Chondrocyte (in vitro differentiated cells): ENCODE results near the gene GPR150. TPM values are rescaled to one million over a fixed set of nuclear protein-coding genes. Genes with fewer than 3 reads are reported as not detected.

Experiments
- DNase-seq: peaks from one replicate; pipeline ENCODE4 v3.0.0; 2021; ENCODE audit warnings: mixed read lengths, low spot score
- H3K27ac Mint-ChIP-seq: one replicate; pipeline ENCODE4 v1.8.0; 2021; ENCODE audit warnings: mild to moderate bottlenecking, moderate library complexity, mixed read lengths; ENCODE audit not compliant: unreplicated experiment
- H3K27me3 Mint-ChIP-seq: 2 replicates; pipeline ENCODE4 v1.8.0; 2021; ENCODE audit warnings: low read depth, mixed read lengths
- H3K36me3 Mint-ChIP-seq: 2 replicates; pipeline ENCODE4 v1.8.0; 2021; ENCODE audit warnings: low read depth, mixed read lengths
- H3K4me1 Mint-ChIP-seq: 2 replicates; pipeline ENCODE4 v1.8.0; 2021; ENCODE audit warnings: low read depth, mild to moderate bottlenecking, mixed read lengths
- H3K4me3 Mint-ChIP-seq: one replicate; pipeline ENCODE4 v1.8.0; 2021; ENCODE audit warnings: mild to moderate bottlenecking, moderate library complexity, mixed read lengths; ENCODE audit not compliant: unreplicated experiment
- H3K9me3 Mint-ChIP-seq: 2 replicates; pipeline ENCODE4 v1.8.0; 2021; ENCODE audit warnings: low read depth, mixed read lengths
- total RNA-seq: library from RNA; stranded (reverse); gene quantifications from 3 replicates; pipeline ENCODE4 v1.2.1, GENCODE V29; 2021
- TF ChIP-seq, protein P1 (sequence below): fragments of 200-600 bp; sonication (generic); IDR thresholded peaks from 2 replicates; pipeline ENCODE4 v1.5.0; 2021; ENCODE audit warnings: antibody characterized with exemption, mild to moderate bottlenecking, moderate library complexity

Gene GPR150
- total RNA-seq, 1 donor from 2014 or later, result 0.42 TPM

DNA sequence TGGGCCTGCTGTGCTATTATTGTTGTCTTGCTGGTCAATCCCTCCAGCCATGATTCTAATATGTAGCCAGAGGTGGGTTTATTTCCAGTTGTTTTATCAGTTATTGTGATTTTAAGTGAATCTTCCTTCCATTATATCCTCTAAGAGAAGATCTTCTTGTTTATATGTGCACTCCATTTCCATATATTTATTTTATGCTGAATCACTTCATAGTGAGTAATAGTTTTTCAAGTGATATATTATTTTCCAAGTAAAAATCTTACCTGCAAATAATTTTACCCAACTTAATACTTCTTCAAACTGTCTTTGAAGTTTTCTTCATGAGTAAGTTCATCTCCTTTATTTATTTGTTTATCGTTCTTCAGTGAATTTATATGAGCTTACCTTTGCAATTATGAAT lies 13.5 kb upstream of the GPR150 start:
- H3K4me1 Mint-ChIP-seq, result no peaks in the 10 kb centered on the region
- H3K27ac Mint-ChIP-seq, result no peak overlapping the region
- TF ChIP-seq, protein P1, sequence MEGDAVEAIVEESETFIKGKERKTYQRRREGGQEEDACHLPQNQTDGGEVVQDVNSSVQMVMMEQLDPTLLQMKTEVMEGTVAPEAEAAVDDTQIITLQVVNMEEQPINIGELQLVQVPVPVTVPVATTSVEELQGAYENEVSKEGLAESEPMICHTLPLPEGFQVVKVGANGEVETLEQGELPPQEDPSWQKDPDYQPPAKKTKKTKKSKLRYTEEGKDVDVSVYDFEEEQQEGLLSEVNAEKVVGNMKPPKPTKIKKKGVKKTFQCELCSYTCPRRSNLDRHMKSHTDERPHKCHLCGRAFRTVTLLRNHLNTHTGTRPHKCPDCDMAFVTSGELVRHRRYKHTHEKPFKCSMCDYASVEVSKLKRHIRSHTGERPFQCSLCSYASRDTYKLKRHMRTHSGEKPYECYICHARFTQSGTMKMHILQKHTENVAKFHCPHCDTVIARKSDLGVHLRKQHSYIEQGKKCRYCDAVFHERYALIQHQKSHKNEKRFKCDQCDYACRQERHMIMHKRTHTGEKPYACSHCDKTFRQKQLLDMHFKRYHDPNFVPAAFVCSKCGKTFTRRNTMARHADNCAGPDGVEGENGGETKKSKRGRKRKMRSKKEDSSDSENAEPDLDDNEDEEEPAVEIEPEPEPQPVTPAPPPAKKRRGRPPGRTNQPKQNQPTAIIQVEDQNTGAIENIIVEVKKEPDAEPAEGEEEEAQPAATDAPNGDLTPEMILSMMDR, result no peak
- peaks cover 5% of the 10 kb centered on the region for H3K36me3 Mint-ChIP-seq
- no peak overlapping the region for H3K4me3 Mint-ChIP-seq
- DNase-seq, result no peak
- H3K9me3 Mint-ChIP-seq, result no peaks in the 10 kb centered on the region
- H3K27me3 Mint-ChIP-seq, result no peaks in the 10 kb centered on the region

DNA sequence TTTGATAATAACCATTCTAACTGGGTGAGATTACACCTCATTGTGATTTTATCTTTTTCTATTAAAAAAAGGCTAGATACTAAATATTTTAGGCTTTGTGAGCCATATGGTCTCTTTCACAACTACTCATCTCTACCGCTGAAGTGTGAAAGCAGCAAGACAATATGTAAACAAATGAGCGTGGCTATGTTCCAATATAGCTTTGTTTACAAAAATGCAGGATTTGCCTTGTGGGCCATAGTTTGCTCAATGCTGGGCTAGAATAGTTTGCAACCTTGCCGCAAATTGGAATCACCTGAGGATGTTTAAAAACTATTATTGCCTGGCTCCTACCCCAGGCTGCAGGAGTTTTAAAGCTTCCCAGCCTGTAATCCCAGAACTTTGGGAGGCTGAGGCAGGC lies 10.2 kb upstream of the GPR150 start:
- no peaks in the 10 kb centered on the region for H3K27me3 Mint-ChIP-seq
- peaks cover 1% of the 10 kb centered on the region for H3K36me3 Mint-ChIP-seq
- H3K9me3 Mint-ChIP-seq, result peaks cover 6% of the 10 kb centered on the region
- TF ChIP-seq, protein P1, result no peak
- no peak overlapping the region for H3K4me3 Mint-ChIP-seq
- no peak for DNase-seq
- no peaks in the 10 kb centered on the region for H3K4me1 Mint-ChIP-seq
- H3K27ac Mint-ChIP-seq, result no peak overlapping the region

DNA sequence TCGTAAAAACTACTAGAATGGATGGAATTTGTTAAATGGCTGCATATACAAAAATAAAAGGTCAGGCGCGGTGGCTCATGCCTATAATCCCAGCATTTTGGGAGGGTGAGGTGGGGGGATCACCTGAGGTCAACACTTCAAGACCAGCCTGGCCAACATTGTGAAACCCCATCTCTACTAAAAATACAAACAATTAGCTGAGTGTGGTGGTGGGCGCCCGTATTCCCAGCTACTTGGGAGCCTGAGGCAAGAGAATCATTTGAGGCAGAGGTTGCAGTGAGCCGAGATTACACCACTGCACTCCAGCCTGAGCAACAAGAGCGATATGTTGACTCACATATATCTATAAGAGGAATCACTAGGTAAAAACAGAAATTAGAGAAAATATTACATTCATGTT lies 9.3 kb upstream of the GPR150 start:
- no peaks in the 10 kb centered on the region for H3K27me3 Mint-ChIP-seq
- peaks cover 1% of the 10 kb centered on the region for H3K36me3 Mint-ChIP-seq
- H3K4me3 Mint-ChIP-seq, result no peak overlapping the region
- TF ChIP-seq, protein P1, result no peak
- H3K4me1 Mint-ChIP-seq, result no peaks in the 10 kb centered on the region
- no peak overlapping the region for H3K27ac Mint-ChIP-seq
- no peak for DNase-seq
- H3K9me3 Mint-ChIP-seq, result peaks cover 6% of the 10 kb centered on the region

- no peak overlapping the region for H3K4me3 Mint-ChIP-seq
- DNase-seq, result no peak
- H3K36me3 Mint-ChIP-seq, result peaks cover 1% of the 10 kb centered on the region
- TF ChIP-seq, protein P1, result no peak
- no peak overlapping the region for H3K27ac Mint-ChIP-seq
- no peaks in the 10 kb centered on the region for H3K4me1 Mint-ChIP-seq
- H3K9me3 Mint-ChIP-seq, result peaks cover 6% of the 10 kb centered on the region
- no peaks in the 10 kb centered on the region for H3K27me3 Mint-ChIP-seq
Observed at GRCh38 chr5:95611396-95611795, 8.5 kb upstream of the GPR150 start.

DNA sequence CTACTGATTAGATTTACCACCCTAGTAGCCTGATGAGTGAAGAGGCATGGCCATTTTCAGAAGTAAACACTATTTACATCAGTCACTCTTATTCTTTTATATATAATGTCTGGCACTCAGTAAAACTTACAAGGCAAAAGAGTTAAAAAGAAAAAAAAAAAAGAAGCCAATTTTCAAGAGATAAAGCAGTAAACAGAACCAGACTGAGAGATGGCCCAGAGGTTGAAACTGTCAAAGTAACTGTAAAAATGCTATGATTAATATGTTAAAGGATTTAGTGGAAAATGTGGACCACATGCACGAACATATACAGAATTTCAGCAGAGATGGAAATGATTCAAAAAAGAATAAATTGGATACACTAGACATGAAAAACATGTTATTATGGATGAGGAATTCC lies 6.4 kb upstream of the GPR150 start:
- Mint-ChIP-seq H3K27ac (no peak overlapping the region), H3K36me3 (peaks cover 1% of the 10 kb centered on the region)

More for the DNA sequence above, 6.4 kb upstream of the GPR150 start:
- no peak overlapping the region for H3K4me3 Mint-ChIP-seq
- TF ChIP-seq, protein P1, result no peak
- H3K4me1 Mint-ChIP-seq, result peaks cover 8% of the 10 kb centered on the region
- peaks cover 6% of the 10 kb centered on the region for H3K9me3 Mint-ChIP-seq
- DNase-seq, result no peak
- no peaks in the 10 kb centered on the region for H3K27me3 Mint-ChIP-seq
